GM12873 (cell line): ENCODE results near the gene ZNF362.

ENCODE experiments used
- CTCF ChIP-seq: IDR thresholded peaks from 2 replicates; pipeline ENCODE4 v1.5.1; 2012; ENCODE audit warnings: low read depth, mild to moderate bottlenecking, moderate library complexity, low read length, control low read depth; ENCODE audit not compliant: insufficient read depth; ENCODE audit errors: missing control alignments

Gene ZNF362

GRCh38 chr1:33330361-33330890, 74.1 kb downstream of the ZNF362 start:
- TF ChIP-seq CTCF, result no peak

GRCh38 chr1:33330906-33331305, 74.6 kb downstream of the ZNF362 start:
- TF ChIP-seq CTCF, result no peak

- no peak for TF ChIP-seq CTCF
Observed at GRCh38 chr1:33331444-33332356, 75.4 kb downstream of the ZNF362 start.

GRCh38 chr1:33332357-33332789, 76.1 kb downstream of the ZNF362 start:
- TF ChIP-seq CTCF, result no peak

DNA sequence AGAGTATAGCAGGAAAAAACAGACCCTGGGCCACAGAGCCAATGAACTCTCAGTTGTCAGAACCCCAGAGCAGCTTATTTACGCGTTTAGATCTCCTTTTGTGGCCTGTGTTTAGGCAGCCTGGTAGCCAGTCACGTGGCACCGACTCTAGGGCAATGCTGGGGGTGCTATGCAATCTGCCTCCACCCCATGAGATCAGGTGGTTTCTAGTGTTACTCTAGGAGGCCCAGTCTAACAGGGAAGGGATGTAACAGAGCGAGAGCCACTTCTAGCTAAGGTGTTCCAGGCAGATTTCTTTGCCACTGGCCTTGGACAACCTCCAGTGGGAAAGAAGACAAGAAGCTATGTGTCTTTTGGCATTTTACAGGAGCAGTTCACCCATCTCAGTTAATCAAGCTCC, 76.6 kb downstream of the ZNF362 start:
- no peak for TF ChIP-seq CTCF

GRCh38 chr1:33334081-33334552, 77.8 kb downstream of the ZNF362 start:
- TF ChIP-seq CTCF, result no peak

GRCh38 chr1:33335020-33335419, 78.7 kb downstream of the ZNF362 start:
- no peak for TF ChIP-seq CTCF
